SK-N-SH (cell line): ENCODE results near the gene RAB11FIP5. TPM values are rescaled to one million over a fixed set of nuclear protein-coding genes. Genes with fewer than 3 reads are reported as not detected.

ENCODE experiments used
- CTCF ChIA-PET: fragments of 300-600, 350-600 bp; formaldehyde crosslinking; extraction: SDS; loops from one replicate; lab custom pipeline; 2021; lab: Yijun Ruan, JAX
- POLR2A ChIA-PET: fragments of 350-600 bp; sonication (Branson Sonifier 250); formaldehyde crosslinking; extraction: SDS; loops from one replicate; lab custom pipeline; 2020; ENCODE audit warnings: antibody characterized with exemption, inconsistent platforms; lab: Yijun Ruan, JAX
- DNase-seq: peaks from one replicate; pipeline ENCODE4 v3.0.0; 2012
- H2AFZ ChIP-seq: fragments of 200-600 bp; sonication (generic); 2 replicates; pipeline ENCODE4 v1.8.1; 2016; ENCODE audit warnings: antibody characterized with exemption, mild to moderate bottlenecking, low read depth
- H3F3A ChIP-seq: fragments of 200-600 bp; sonication (generic); replicated peaks from 2 replicates; pipeline ENCODE3; 2016; ENCODE audit warnings: antibody characterized with exemption, mild to moderate bottlenecking; ENCODE audit not compliant: insufficient read depth
- H3K27ac ChIP-seq, 2 experiments: fragments of 200-500 bp in 1 of 2; fragments of 200-600 bp in 1 of 2; sonication (Bioruptor generic) in 1 of 2; sonication (generic), shearing (Covaris generic) in 1 of 2; 2 replicates each; pipeline versions ENCODE4 v1.5.1 to v1.6.1; 2014 to 2016; ENCODE audit warnings: low read depth in 2 of 2, inconsistent platforms in 1 of 2, low read length in 1 of 2, mild to moderate bottlenecking in 1 of 2, mixed read lengths in 1 of 2
- H3K27me3 ChIP-seq: fragments of 200-600 bp; sonication (generic), shearing (Covaris generic); 2 replicates; pipeline ENCODE4 v1.6.1; 2016; ENCODE audit warnings: mixed run types; ENCODE audit not compliant: insufficient read depth
- H3K36me3 ChIP-seq, 2 experiments: fragments of 200-500 bp in 1 of 2; fragments of 200-600 bp in 1 of 2; sonication (Bioruptor generic) in 1 of 2; sonication (generic) in 1 of 2; replicated peaks in 1 of 2; 2 replicates each; pipeline versions ENCODE3 to v1.5.1; 2014 to 2016; ENCODE audit warnings: low read length in 1 of 2, mild to moderate bottlenecking in 1 of 2; ENCODE audit not compliant: insufficient read depth in 2 of 2, control insufficient read depth in 1 of 2
- H3K4me1 ChIP-seq, 2 experiments: fragments of 200-500 bp in 1 of 2; fragments of 200-600 bp in 1 of 2; sonication (Bioruptor generic) in 1 of 2; sonication (generic), shearing (Covaris generic) in 1 of 2; 2 replicates each; pipeline versions ENCODE4 v1.5.1 to v1.6.1; 2014 to 2016; ENCODE audit warnings: low read depth in 1 of 2, low read length in 1 of 2, mixed run types in 1 of 2; ENCODE audit not compliant: insufficient read depth in 2 of 2, control insufficient read depth in 1 of 2
- H3K4me2 ChIP-seq: fragments of 200-600 bp; sonication (generic), shearing (Covaris generic); 2 replicates; pipeline ENCODE4 v1.6.1; 2017; ENCODE audit warnings: mixed run types
- H3K4me3 ChIP-seq, 2 experiments: fragments of 200-500 bp in 1 of 2; fragments of 200-600 bp in 1 of 2; sonication (Bioruptor generic) in 1 of 2; sonication (generic), shearing (Covaris generic) in 1 of 2; 2 replicates each; pipeline versions ENCODE4 v1.5.1 to v1.8.1; 2014 to 2016; ENCODE audit warnings: low read depth in 2 of 2, inconsistent platforms in 1 of 2, low read length in 1 of 2, mild to moderate bottlenecking in 1 of 2, mixed read lengths in 1 of 2, moderate library complexity in 1 of 2
- H3K79me2 ChIP-seq: fragments of 200-600 bp; sonication (generic); 2 replicates; pipeline ENCODE4 v1.8.1; 2017; ENCODE audit warnings: mild to moderate bottlenecking; ENCODE audit not compliant: insufficient read depth
- H3K9ac ChIP-seq: fragments of 200-600 bp; sonication (generic); 2 replicates; pipeline ENCODE4 v1.6.1; 2017; ENCODE audit warnings: mixed run types
- H3K9me2 ChIP-seq: fragments of 200-600 bp; sonication (generic); 2 replicates; pipeline ENCODE4 v1.6.1; 2017; ENCODE audit warnings: mixed run types
- H3K9me3 ChIP-seq: fragments of 200-600 bp; sonication (generic); 2 replicates; pipeline ENCODE4 v1.6.1; 2017; ENCODE audit warnings: mixed run types, mild to moderate bottlenecking, moderate library complexity
- H4K20me1 ChIP-seq: fragments of 200-600 bp; sonication (generic); 2 replicates; pipeline ENCODE4 v1.6.1; 2017; ENCODE audit warnings: mild to moderate bottlenecking, mixed run types; ENCODE audit not compliant: insufficient read depth
- EP300 ChIP-seq, 2 experiments: IDR thresholded peaks; 2 replicates each; pipeline versions ENCODE4 v1.4.0 to v1.6.1; 2012; ENCODE audit warnings: borderline replicate concordance in 1 of 2, low read depth in 1 of 2, low read length in 1 of 2
- FOSL2 ChIP-seq: IDR thresholded peaks from 2 replicates; pipeline ENCODE4 v1.4.0; 2012; ENCODE audit warnings: low read depth, mild to moderate bottlenecking, moderate library complexity, borderline replicate concordance
- GABPA ChIP-seq: IDR thresholded peaks from 2 replicates; pipeline ENCODE4 v1.4.0; 2012; ENCODE audit warnings: low read depth, mild to moderate bottlenecking
- JUND ChIP-seq: IDR thresholded peaks from 2 replicates; pipeline ENCODE4 v1.4.0; 2012
- MAX ChIP-seq: IDR thresholded peaks from 2 replicates; pipeline ENCODE4 v1.4.0; 2012; ENCODE audit warnings: low read depth
- MEF2A ChIP-seq: IDR thresholded peaks from 2 replicates; pipeline ENCODE4 v1.4.0; 2012; ENCODE audit warnings: low read depth, borderline replicate concordance
- NRF1 ChIP-seq: IDR thresholded peaks from 2 replicates; pipeline ENCODE4 v1.6.1; 2012; ENCODE audit warnings: low read depth, mild to moderate bottlenecking, low read length
- RCOR1 ChIP-seq: fragments of 150-350 bp; IDR thresholded peaks from 2 replicates; pipeline ENCODE4 v1.6.1; 2017; ENCODE audit warnings: antibody characterized with exemption, low read length
- REST ChIP-seq: IDR thresholded peaks from 2 replicates; pipeline ENCODE4 v1.6.1; 2012; ENCODE audit warnings: mild to moderate bottlenecking, low read depth, low read length, moderate library complexity
- RFX5 ChIP-seq: IDR thresholded peaks from 2 replicates; pipeline ENCODE4 v1.6.1; 2012; ENCODE audit warnings: mild to moderate bottlenecking, improper control_type of control experiment, low read length
- RXRA ChIP-seq: IDR thresholded peaks from 2 replicates; pipeline ENCODE4 v1.4.0; 2012; ENCODE audit warnings: low read depth, mild to moderate bottlenecking, borderline replicate concordance
- TCF12 ChIP-seq: IDR thresholded peaks from 2 replicates; pipeline ENCODE4 v1.4.0; 2012
- USF2 ChIP-seq: fragments of 150-350 bp; IDR thresholded peaks from 2 replicates; pipeline ENCODE4 v1.6.1; 2017; ENCODE audit warnings: antibody characterized with exemption, low read length, low read depth, borderline replicate concordance
- WGBS: methylation state at CpG from one replicate; pipeline ENCODE4 v1.1.6; 2017; ENCODE audit warnings: low lambda C conversion rate; 5-methylcytosine and 5-hydroxymethylcytosine counted together
- polyA plus RNA-seq, 3 experiments: library from polyadenylated mRNA; depleted of rRNA; stranded (reverse); fragments of >200 nt; gene quantifications; 2 replicates each; pipeline ENCODE4 v1.2.3, GENCODE V29; 2012
- TF ChIP-seq, protein P1 (sequence below): IDR thresholded peaks from 2 replicates; pipeline ENCODE4 v1.4.0; 2012; ENCODE audit warnings: low read depth, borderline replicate concordance

RAB11FIP5 gene
- polyA plus RNA-seq, 1 of the 3 experiments (the other 2 are of a cell fraction): 17.1 TPM

DNA sequence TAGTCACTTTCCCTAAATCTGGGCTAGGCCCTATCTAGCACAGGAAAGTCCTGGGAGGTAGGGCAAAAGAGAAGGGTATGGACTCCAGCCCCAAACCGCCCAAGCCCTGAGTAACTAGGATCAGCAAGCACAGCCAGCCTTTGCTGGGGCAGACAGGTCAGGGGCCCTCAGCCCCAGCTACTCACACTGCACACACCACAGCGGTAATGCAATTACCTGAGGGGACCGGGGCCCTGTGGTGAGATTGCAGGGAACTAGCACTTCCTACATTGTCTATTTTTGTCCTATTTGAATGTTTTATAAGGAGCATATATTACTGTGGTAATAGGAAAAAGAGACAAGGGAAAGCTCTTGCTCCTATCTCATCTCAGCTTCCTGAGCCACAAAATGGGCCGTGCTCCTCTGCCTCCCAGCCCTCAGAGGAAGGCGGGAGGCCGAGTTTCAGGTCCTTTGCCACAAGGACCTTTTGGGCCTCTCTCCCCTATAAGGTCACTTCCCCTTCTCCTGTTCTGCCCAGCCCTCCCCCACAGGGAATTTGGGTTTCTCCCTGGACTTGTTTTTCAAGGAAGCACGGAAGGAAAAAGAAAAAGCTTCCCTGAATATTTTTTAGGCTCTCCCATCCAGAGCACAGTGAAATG, 20.5 kb downstream of the RAB11FIP5 start:
- peaks cover 18 to 33% of the 10 kb centered on the region in 2 experiments; a peak in 2 of 4 replicates for H3K4me1 ChIP-seq
- no peak overlapping the region for H3K4me3 ChIP-seq
- H3K9ac ChIP-seq: no peak overlapping the region
- ChIA-PET POLR2A (no interaction called here), CTCF (interaction anchor here (0.8 to 21.6 kb wide), 8 partner anchors 9 to 118 kb away, joined by 3 to 267 read pairs (median 4); partner anchors contain the start of gene RAB11FIP5)
- no peaks in the 10 kb centered on the region for H3K9me3 ChIP-seq
- TF ChIP-seq FOSL2: no peak
- TF ChIP-seq GABPA: no peak
- TF ChIP-seq JUND: no peak
- TF ChIP-seq RFX5: no peak
- no peak for TF ChIP-seq MEF2A
- no peak for TF ChIP-seq NRF1
- TF ChIP-seq REST: no peak
- no peak for TF ChIP-seq USF2
- TF ChIP-seq MAX: no peak
- no peak overlapping the region for H2AFZ ChIP-seq
- peaks cover 13% of the 10 kb centered on the region for H3F3A ChIP-seq
- 92% methylated on average over 7 of the region's 7 CpGs for WGBS
- peaks cover 0 to 13% of the 10 kb centered on the region in 2 experiments for H3K36me3 ChIP-seq
- H3K27me3 ChIP-seq: no peaks in the 10 kb centered on the region
- no peak for DNase-seq
- H3K9me2 ChIP-seq: no peaks in the 10 kb centered on the region
- peaks cover 93% of the 10 kb centered on the region for H3K79me2 ChIP-seq
- peaks cover 58% of the 10 kb centered on the region for H4K20me1 ChIP-seq
- no peak overlapping the region for H3K4me2 ChIP-seq
- H3K27ac ChIP-seq: 0 out of 4 replicates have a peak overlapping the region, but pooled peaks of 1 of the 2 experiments have one; percentile 93

DNA sequence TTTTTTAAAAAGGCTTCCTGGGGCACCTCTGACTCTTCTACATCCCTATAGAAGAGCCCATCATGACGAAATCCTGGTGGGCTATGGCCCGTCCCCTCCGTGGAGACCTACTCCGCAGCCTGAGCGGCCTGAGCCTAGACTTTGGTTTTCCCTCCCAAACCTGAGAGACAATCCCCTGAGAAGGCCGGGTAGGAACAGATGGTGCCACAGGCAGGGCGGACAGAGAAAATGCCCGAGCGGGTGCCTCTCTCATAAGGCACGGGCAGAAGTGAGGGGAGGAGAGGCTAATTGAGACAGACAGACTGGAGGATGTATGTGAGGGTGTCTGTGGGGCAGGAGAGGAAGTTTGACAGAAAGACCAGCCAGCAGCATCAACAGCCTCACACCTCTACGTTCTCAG, 21.1 kb downstream of the RAB11FIP5 start:
- no peak overlapping the region for H3K9ac ChIP-seq
- no peaks in the 10 kb centered on the region for H3K9me3 ChIP-seq
- no peak overlapping the region for H3K4me3 ChIP-seq
- TF ChIP-seq, protein P1, sequence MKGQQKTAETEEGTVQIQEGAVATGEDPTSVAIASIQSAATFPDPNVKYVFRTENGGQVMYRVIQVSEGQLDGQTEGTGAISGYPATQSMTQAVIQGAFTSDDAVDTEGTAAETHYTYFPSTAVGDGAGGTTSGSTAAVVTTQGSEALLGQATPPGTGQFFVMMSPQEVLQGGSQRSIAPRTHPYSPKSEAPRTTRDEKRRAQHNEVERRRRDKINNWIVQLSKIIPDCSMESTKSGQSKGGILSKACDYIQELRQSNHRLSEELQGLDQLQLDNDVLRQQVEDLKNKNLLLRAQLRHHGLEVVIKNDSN: no peak
- no peak for TF ChIP-seq NRF1
- TF ChIP-seq USF2: no peak
- no peak for TF ChIP-seq RCOR1
- TF ChIP-seq TCF12: no peak
- TF ChIP-seq FOSL2: no peak
- no peak for TF ChIP-seq EP300 (IDR thresholded peaks at IDR 0.05; ENCODE audit: borderline replicate concordance in 1 of 2, low read depth in 1 of 2, low read length in 1 of 2)
- no peak for TF ChIP-seq RXRA
- peaks cover 93% of the 10 kb centered on the region for H3K79me2 ChIP-seq
- DNase-seq: no peak
- H2AFZ ChIP-seq: no peak overlapping the region
- H4K20me1 ChIP-seq: peaks cover 53% of the 10 kb centered on the region
- ChIA-PET POLR2A (no interaction called here), CTCF (interaction anchor here (0.8 to 21.6 kb wide), 4 partner anchors 9 to 98 kb away, joined by 3 to 267 read pairs (median 11); no protein-coding TSS in a partner anchor)
- H3K27me3 ChIP-seq: no peaks in the 10 kb centered on the region
- H3K4me2 ChIP-seq: 0 out of 2 replicates have a peak overlapping the region, but pooled peaks have one; percentile 5
- 97% methylated on average over 10 of the region's 11 CpGs for WGBS
- no peaks in the 10 kb centered on the region for H3K9me2 ChIP-seq
- H3K27ac ChIP-seq: peak overlapping the region in 1 of 2 experiments; percentile 93; a peak in 2 of 4 replicates
- H3F3A ChIP-seq: peaks cover 13% of the 10 kb centered on the region
- peaks cover 18 to 33% of the 10 kb centered on the region in 2 experiments; a peak in 2 of 4 replicates for H3K4me1 ChIP-seq
- peaks cover 0 to 17% of the 10 kb centered on the region in 2 experiments for H3K36me3 ChIP-seq
